Keratinocyte (primary cell): Measurements from ENCODE around the gene SPP2. TPM values are rescaled to one million over a fixed set of nuclear protein-coding genes. Genes with fewer than 3 reads are reported as not detected.

Source experiments
- DNase-seq: peaks from one replicate; pipeline ENCODE4 v3.0.0-alpha.2; 2011; ENCODE audit warnings: low read depth, missing footprints, low spot score
- FAIRE-seq: peaks from 2 replicates; lab custom pipeline; 2011; peaks lifted over from hg19 to GRCh38; lab: Jason Lieb, UNC
- H2AFZ ChIP-seq: 2 replicates; pipeline ENCODE4 v1.6.0; 2012; ENCODE audit warnings: low read length, control low read depth, inconsistent platforms; ENCODE audit not compliant: control insufficient read depth
- H3K27ac ChIP-seq: 2 replicates; pipeline ENCODE4 v1.5.1; 2011; ENCODE audit warnings: low read length; ENCODE audit not compliant: control insufficient read depth, insufficient read depth
- H3K27me3 ChIP-seq: 3 replicates; pipeline ENCODE4 v1.6.0; 2011; ENCODE audit warnings: low read length; ENCODE audit not compliant: control insufficient read depth, insufficient read depth; ENCODE audit errors: extremely low read depth
- H3K36me3 ChIP-seq, 2 experiments: 2 replicates in 1 of 2; 3 replicates in 1 of 2; pipeline ENCODE4 v1.5.1; 2011; ENCODE audit warnings: low read length in 2 of 2, mild to moderate bottlenecking in 1 of 2; ENCODE audit not compliant: control insufficient read depth in 2 of 2, insufficient read depth in 2 of 2; ENCODE audit errors: extremely low read depth in 1 of 2
- H3K4me1 ChIP-seq: 3 replicates; pipeline ENCODE4 v1.5.1; 2011; ENCODE audit warnings: low read length; ENCODE audit not compliant: control insufficient read depth, insufficient read depth; ENCODE audit errors: extremely low read depth
- H3K4me2 ChIP-seq: 3 replicates; pipeline ENCODE4 v1.6.0; 2011; ENCODE audit warnings: low read depth, low read length; ENCODE audit not compliant: control insufficient read depth, insufficient read depth; ENCODE audit errors: extremely low read depth
- H3K4me3 ChIP-seq, 3 experiments: fragments of 200-600 bp in 1 of 3; sonication (generic) in 1 of 3; 2 replicates in 2 of 3; 3 replicates in 1 of 3; pipeline ENCODE4 v1.5.1; 2011 to 2016; ENCODE audit warnings: low read length in 3 of 3, mild to moderate bottlenecking in 3 of 3, control low read depth in 2 of 3, inconsistent platforms in 1 of 3, low read depth in 1 of 3, mixed read lengths in 1 of 3, mixed run types in 1 of 3, moderate library complexity in 1 of 3; ENCODE audit not compliant: control insufficient read depth in 2 of 3, insufficient read depth in 2 of 3; ENCODE audit errors: extremely low read depth in 1 of 3
- H3K79me2 ChIP-seq: 2 replicates; pipeline ENCODE4 v1.6.0; 2012; ENCODE audit warnings: low read length; ENCODE audit not compliant: control insufficient read depth, insufficient read depth
- H3K9ac ChIP-seq: 3 replicates; pipeline ENCODE4 v1.6.0; 2011; ENCODE audit warnings: low read length; ENCODE audit not compliant: control insufficient read depth, insufficient read depth; ENCODE audit errors: extremely low read depth
- H3K9me1 ChIP-seq: 3 replicates; pipeline ENCODE4 v1.6.0; 2011; ENCODE audit warnings: low read length; ENCODE audit not compliant: control insufficient read depth, insufficient read depth; ENCODE audit errors: extremely low read depth
- H3K9me3 ChIP-seq: 2 replicates; pipeline ENCODE4 v1.5.1; 2012; ENCODE audit warnings: low read depth, low read length; ENCODE audit not compliant: control insufficient read depth
- H4K20me1 ChIP-seq: 3 replicates; pipeline ENCODE4 v1.6.0; 2011; ENCODE audit warnings: low read length; ENCODE audit not compliant: control insufficient read depth, insufficient read depth; ENCODE audit errors: extremely low read depth
- EZH2 ChIP-seq: IDR thresholded peaks from one replicate; pipeline ENCODE4 v1.6.1; 2012; ENCODE audit warnings: inconsistent platforms, mild to moderate bottlenecking, low read length, moderate library complexity
- dilution Hi-C: fragments of 300-500 bp; cut with MboI; formaldehyde crosslinking; loops from one replicate; pipeline ENCODE4 v1.7.0; 2020; ENCODE audit warnings: low sequenced_read_pairs; ENCODE audit not compliant: extremely low pct_ligation_motif_present
- polyA plus RNA-seq, 5 experiments: library from polyadenylated mRNA; depleted of rRNA in 3 of 5; stranded (reverse) in 3 of 5; stranded (forward) in 1 of 5; unstranded in 1 of 5; fragments of >200 nt; gene quantifications; 1 replicate in 1 of 5; 2 replicates in 3 of 5; 3 replicates in 1 of 5; pipeline versions ENCODE4 v1.2.1 to v1.2.3, GENCODE V29; 2011 to 2012; ENCODE audit warnings: missing spikeins in 2 of 5, low read depth in 1 of 5, low replicate concordance in 1 of 5
- TF ChIP-seq, protein P1 (sequence below), 3 experiments: IDR thresholded peaks in 1 of 3; conservative IDR thresholded peaks in 1 of 3; optimal IDR thresholded peaks in 1 of 3; 2 replicates in 2 of 3; 3 replicates in 1 of 3; pipeline versions ENCODE3 to v1.5.1; 2011; ENCODE audit warnings: low read length in 3 of 3, mild to moderate bottlenecking in 3 of 3, moderate library complexity in 2 of 3, control low read depth in 1 of 3, inconsistent platforms in 1 of 3; ENCODE audit not compliant: insufficient read depth in 2 of 3; ENCODE audit errors: extremely low read depth in 1 of 3

The SPP2 gene
- polyA plus RNA-seq, 1 donor (not counting 4 experiments of a cell fraction or from before 2014, with no cell fraction given), result 0.13 TPM

DNA sequence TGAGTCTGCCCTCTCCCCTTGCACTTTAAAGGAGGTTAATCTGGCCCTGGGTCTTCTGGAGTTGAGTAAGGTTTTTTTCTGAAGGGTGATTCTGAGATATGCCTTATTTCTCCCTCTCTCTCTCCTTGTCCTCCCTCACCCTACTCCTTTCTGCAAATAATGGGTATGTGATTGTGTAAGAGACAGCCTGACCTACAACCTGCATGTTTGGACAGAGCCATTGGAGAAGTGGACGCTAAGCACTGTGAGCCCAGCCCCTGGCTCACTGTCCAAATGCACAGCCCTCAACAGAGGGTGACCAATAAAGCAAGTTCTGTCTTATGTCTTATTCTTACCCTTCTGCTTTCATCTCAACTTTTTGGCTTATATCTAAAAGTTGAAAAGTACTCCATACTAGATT is 71.5 kb downstream of the SPP2 start:
- Histone ChIP-seq H3K27ac (no peak overlapping the region), H3K9ac (no peak overlapping the region), H3K79me2 (no peaks in the 10 kb centered on the region), H3K4me2 (no peak overlapping the region), H2AFZ (no peak overlapping the region), H3K9me3 (peaks cover 1% of the 10 kb centered on the region), H3K27me3 (no peaks in the 10 kb centered on the region), H3K36me3 (no peaks in the 10 kb centered on the region), H3K9me1 (no peaks in the 10 kb centered on the region), H4K20me1 (no peaks in the 10 kb centered on the region), H3K4me1 (no peaks in the 10 kb centered on the region), H3K4me3 (no peak overlapping the region)
- FAIRE-seq (no peak), DNase-seq (no peak)
- TF ChIP-seq, protein P1, sequence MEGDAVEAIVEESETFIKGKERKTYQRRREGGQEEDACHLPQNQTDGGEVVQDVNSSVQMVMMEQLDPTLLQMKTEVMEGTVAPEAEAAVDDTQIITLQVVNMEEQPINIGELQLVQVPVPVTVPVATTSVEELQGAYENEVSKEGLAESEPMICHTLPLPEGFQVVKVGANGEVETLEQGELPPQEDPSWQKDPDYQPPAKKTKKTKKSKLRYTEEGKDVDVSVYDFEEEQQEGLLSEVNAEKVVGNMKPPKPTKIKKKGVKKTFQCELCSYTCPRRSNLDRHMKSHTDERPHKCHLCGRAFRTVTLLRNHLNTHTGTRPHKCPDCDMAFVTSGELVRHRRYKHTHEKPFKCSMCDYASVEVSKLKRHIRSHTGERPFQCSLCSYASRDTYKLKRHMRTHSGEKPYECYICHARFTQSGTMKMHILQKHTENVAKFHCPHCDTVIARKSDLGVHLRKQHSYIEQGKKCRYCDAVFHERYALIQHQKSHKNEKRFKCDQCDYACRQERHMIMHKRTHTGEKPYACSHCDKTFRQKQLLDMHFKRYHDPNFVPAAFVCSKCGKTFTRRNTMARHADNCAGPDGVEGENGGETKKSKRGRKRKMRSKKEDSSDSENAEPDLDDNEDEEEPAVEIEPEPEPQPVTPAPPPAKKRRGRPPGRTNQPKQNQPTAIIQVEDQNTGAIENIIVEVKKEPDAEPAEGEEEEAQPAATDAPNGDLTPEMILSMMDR (optimal IDR thresholded peaks at IDR 0.05 in 1 of 3, IDR thresholded peaks at IDR 0.05 in 1 of 3, conservative IDR thresholded peaks at IDR 0.05 in 1 of 3; ENCODE audit: extremely low read depth in 1 of 3, insufficient read depth in 2 of 3, low read length in 3 of 3), result no peak
- no peak for TF ChIP-seq EZH2
- dilution Hi-C loops, result no loop called here

DNA sequence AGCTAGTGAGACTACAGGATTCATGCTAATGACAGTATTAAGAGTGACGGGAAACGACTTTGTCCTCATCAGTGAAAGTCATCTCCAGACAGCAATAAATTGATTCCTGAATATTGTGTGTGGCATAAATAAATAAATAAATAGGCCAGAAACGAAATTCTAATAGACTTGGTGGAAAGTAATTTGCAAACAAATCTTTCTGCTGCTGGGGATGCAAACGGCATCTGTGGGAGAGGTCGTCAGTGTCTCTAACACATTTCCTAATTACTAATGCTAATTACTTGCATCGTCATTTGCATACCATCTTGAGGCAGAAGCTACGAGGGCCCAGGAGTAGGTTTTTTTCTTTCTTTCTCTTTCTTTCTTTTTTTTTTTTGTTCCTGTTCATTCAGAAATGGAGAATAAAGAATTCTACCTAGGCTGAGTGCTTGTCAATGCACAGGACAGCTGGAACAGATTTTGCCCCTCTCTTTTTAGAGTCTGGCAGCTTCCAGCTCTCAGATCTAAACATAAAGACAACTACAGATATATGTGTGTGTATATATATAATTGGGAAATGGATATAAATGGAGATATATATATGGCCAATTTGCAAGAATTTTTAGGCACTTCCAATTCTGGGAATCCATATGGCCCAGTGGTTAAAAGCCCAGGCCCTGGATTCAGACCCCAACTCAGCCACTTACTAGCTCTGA is 75.1 kb downstream of the SPP2 start:
- Histone ChIP-seq H3K36me3 (no peaks in the 10 kb centered on the region), H4K20me1 (no peaks in the 10 kb centered on the region), H3K27me3 (no peaks in the 10 kb centered on the region), H3K9me1 (no peaks in the 10 kb centered on the region), H3K9me3 (no peaks in the 10 kb centered on the region), H3K4me3 (no peak overlapping the region), H2AFZ (no peak overlapping the region), H3K9ac (no peak overlapping the region), H3K4me1 (peaks cover 4% of the 10 kb centered on the region), H3K27ac (no peak overlapping the region), H3K4me2 (no peak overlapping the region), H3K79me2 (no peaks in the 10 kb centered on the region)
- FAIRE-seq (no peak), DNase-seq (no peak)
- TF ChIP-seq, protein P1 (optimal IDR thresholded peaks at IDR 0.05 in 1 of 3, IDR thresholded peaks at IDR 0.05 in 1 of 3, conservative IDR thresholded peaks at IDR 0.05 in 1 of 3; ENCODE audit: extremely low read depth in 1 of 3, insufficient read depth in 2 of 3, low read length in 3 of 3), result no peak
- TF ChIP-seq EZH2, result no peak
- dilution Hi-C loops, result no loop called here
